T-helper 2 cell treated with Interferon-gamma antibody and Interleukin-4, amounts not matched to agents 100 ng/mL and 5 ng/mL, for 36 hours (primary cell): ENCODE results near the gene CACNA2D2. TPM values are rescaled to one million over a fixed set of nuclear protein-coding genes. Genes with fewer than 3 reads are reported as not detected.

ENCODE experiments used
- intact Hi-C: fragments of 100-400 bp; cut with micrococcal nuclease; formaldehyde crosslinking; loops from one replicate; pipeline ENCODE4 v1.15.1; 2023
- total RNA-seq: library from RNA; stranded (reverse); gene quantifications from 2 replicates; pipeline ENCODE4 v1.2.3, GENCODE V29; 2022

CACNA2D2 gene
- total RNA-seq, 1 donor from 2014 or later, result 0.41 TPM

DNA sequence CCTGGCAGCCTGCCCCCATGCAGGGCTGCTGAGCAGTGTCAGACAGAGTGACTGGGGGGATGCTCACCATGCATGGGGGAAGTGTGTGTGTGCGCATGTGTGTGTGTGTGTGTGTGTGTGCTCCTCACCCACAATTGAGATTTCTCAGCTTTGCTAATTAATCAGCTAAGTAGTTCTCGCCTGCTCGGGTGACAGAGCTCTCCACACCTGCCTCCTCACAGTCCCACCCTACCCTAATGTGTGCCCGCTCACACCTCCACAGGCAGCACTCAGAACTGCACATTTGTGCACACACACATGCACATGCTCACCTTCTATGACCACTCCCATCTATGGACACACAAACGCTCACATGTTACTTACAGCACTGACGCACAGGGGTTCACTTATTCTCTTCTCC is 37.3 kb downstream of the CACNA2D2 start:
- intact Hi-C loops, result no loop called here

DNA sequence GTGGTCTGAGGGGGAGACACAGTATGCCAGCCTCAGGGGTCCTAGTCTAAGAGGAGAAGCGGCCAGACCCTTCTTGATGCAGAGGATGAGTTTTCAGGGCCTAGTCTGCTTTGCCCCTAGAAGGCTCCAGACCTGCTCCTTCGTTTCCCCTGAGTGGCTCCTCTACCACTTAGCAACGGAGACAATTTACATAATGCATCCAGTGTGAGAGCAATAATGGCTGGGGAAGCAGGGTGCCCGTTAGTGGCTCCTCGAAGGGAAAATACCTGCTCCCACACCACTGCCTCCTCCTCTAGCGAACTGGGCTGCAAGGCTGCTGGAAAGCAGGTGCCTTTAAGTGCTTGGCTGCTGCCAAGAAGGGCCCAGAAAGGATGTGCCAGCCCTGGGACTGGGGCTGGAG is 38.9 kb downstream of the CACNA2D2 start:
- intact Hi-C loops, result no loop called here

DNA sequence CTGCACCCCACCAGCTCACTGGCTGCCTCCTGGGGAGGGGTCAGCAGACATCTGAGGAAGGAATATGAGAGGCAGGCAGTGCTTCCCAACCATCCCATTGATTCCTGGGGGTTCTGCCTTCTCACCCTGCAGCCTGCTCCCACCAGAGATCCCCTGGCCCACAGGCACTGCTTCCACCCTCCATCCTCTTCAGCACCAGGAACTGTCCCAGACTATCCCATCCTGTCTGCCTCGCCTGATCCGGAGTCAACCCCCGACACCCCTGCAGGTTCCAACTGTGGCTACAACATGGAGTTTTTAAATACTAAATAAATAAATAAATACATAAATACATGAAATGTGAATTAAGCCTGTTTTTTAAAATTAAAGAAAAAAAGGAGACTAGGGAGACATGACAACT is 43.6 kb downstream of the CACNA2D2 start:
- intact Hi-C loops, result no loop called here

DNA sequence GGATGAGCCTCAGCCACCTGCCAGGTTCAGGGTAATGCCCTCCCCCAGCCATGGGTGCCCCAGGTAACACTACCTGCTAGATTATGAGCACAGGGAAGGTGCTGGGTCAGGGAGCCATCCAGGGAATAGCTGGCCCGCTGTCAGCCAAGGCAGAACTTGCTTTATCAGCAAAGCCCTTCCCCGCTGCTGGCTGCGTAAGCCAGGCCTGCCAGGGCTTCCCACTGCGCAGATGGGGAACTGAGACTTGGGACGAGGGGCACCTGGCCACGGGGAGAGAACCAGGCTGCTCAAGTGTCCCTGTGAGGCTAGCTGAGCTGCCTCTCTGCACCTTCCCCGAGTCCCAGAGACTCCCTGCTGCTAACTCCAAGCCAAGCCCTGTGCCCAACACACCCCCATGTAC is 45.4 kb downstream of the CACNA2D2 start:
- intact Hi-C loops, result no loop called here

DNA sequence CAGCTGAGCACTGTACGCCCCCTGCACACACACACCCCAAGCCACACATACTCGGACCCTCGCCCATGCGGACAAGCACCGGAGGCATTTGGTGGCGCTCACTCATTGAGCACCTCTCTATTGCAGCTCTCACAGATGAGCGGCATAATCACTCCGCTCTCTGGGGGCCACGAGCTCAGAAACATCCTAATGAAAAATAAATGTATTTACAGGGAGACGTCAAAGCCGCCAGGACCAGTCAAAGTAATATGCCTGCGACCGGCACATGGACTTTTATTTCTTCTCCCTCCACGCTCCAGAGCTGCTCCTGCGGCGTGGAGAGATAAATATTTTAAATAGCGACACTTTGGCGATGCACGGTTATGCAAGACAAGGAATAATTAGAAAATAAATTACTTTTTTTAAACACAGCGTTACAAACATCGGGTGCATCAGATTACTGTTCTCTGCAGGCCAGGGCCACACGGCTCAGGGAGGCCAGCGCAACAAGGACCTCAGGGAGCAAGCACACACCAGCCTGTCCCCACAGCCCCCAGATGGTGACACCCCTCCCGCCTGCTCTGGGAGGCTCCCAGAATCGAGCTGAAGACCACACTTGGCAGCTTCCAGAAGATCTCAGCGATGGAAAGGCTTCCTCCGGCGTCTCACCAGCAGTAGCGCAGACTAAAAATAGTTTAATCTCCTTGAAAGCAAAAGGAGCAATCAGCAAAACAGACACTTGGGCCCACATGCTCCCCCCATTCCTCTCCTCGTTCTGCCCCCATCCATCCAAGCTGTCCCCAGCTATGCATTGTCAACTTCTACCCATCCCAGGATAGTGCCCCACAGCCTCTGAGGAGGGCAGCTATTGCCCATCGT is 48.0 kb downstream of the CACNA2D2 start:
- intact Hi-C loops, result no loop called here

DNA sequence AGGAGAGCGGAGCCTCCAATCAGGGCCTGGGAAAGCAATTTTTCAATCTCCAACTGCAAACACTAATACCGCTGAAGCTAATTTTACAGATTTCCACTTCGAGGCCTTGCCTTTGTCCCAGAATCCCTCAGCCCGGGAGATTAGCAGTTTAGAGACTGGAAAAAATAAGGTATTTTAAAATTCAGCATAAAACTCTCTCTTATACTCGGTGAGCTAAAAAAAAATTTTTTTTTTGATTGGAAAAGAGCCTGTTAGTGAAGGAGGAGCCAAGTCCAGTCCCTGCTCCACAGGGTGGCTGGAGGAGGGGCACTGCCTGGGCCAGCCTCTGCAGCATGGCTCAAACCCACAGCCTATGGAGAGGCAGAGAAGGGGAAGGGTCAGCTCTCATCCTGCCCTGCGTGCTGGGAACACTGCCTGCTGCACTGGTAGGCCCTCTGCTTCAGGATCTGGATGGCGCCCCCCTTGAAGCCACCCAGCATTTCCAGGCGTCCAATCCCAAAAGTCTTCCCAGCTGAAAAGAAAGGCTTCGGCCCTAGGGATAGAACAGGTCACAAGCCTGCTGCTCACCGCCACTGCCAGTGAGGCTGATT is 48.9 kb downstream of the CACNA2D2 start:
- intact Hi-C loops, result loop anchor here (5.0 kb wide), 1 partner anchor 158 kb away; the partner anchor contains the start of gene CISH

DNA sequence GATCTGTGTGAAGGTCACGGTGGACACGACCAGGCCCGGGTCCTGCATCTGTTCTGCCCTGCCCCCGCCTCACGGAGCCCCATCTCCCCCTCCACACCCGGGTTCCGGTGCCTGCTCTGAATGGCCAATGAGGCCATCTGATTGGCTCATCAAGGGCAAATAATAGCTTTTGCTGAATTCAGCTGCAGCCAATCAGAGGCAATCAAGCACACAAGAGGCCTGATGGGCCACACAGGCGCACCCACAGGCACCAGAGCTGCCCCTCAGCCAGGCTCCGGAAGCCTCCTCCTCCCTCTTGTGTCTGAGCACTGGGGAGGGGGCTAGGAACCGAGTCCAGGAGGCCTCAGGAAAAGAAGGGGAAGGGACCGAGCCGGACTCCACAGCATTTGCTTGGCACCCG is 49.5 kb downstream of the CACNA2D2 start:
- intact Hi-C loops, result loop anchor here (5.0 kb wide), 1 partner anchor 158 kb away; the partner anchor contains the start of gene CISH

DNA sequence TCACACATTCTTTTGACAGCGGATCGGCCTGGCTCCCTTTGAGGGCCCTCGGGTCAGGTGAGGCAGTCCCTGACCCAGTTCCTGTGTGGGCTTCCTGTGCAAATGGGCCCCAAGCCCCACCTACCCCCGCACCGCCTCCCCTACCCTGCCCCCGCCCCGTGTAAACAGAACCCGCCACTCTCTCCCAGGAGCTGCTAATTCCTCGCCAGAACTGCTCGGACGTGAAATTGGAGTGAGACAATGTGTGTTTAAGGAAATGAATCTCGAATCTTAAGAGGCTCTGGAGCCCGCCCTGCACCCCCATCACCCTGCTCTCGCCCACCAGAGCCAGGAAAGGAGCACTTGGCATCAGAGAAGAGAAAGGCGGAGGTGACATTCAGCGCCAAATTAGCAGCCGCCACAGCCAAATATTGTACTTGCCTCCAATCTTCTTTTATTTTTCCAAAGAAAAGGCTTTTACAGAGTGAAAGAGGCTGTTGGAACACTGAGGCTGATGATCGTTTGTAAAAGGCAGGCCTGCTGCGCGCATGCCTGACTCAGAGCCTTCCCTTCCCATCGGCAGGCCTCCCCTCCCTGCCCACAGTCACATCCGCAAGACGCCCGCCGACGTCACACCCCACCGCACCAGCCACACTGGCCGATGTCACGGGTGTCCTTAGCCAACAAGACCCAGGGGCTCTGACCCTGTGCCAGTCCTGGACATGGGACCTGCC is 53.1 kb downstream of the CACNA2D2 start:
- intact Hi-C loops, result loop anchor here (5.0 kb wide), 1 partner anchor 162 kb away; the partner anchor contains the start of gene CISH

DNA sequence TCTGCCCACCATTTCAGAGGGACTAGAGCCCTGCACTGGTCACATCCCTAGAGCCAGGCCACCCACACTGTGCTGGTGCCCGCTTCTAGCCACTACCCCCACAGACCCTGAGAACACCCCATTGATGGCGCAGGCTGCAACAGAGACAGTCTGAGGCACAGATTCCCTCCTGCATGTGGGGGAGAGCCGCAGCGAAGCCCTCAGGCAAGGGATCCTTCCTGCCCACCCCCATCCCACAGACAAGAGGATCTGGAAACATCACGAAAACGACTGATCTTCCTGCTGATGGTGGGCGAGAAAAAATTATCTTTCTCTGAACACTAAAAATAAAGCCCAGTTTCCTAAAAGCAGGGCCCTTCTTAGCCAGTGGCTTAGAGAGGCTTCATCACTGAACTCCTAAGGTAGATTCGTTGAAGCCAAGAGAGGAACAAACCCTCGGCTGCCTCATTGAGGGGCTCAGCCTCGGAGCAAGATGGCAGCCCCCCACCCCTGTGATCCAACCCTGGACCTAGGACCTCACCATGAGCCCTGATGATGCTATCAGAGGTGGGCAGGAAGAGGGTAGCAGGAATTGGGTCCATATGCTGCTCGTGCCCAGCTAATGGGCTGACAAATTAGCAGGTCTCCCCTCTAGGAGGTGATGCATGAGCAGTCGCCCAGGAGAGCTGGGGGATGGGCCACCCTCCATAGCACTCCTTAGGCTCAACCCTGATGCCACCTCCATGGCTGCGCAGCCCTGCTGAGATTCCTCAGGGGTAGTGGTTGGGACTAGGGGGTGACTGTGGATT is 54.5 kb downstream of the CACNA2D2 start:
- intact Hi-C loops, result no loop called here

DNA sequence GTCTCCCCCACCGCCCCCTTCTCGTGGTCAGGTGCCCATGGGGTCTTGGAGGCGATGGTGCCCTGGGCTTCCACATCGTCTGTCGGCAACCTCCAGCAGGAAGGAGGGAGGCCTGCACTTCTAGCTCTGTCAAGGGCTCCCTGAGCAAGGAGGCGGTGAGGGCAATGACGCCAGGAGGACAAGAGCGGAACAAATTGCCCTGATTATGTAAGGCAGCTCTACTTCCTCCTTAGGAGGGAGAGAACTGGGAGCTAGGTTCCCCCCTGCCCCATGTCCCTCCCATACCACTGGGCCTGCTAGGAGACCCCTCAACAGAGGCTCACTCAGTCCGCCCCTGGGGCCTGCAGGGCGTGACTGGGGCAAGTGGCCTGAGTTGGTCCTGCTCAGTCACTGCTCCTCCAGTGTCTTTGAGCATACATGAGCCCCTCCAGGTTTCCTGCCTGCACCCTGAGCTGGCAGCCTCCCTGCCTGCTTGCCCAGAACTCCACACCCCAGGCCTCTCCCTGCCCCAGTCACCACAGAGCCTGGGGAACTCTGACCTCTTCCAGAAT is 56.1 kb downstream of the CACNA2D2 start:
- intact Hi-C loops, result no loop called here

DNA sequence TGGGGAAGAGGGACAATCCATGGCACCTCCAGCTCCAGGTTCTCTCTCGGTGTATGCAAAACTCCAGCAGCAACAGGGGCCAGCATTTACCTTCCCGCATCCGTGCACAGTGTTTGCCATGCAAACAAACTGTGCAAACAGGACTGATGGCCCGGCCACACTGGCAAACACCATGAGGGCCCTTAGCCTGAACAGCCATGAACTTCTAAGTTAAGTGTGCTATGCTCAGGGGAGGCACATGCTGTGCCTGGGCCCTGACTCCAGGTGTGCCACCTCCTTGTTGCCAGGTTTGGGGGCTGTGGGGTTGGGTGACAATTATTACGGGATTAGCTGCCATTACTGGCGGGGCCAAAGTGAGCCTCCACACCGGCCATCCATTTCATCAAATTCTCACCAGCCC is 57.5 kb downstream of the CACNA2D2 start:
- intact Hi-C loops, result no loop called here

DNA sequence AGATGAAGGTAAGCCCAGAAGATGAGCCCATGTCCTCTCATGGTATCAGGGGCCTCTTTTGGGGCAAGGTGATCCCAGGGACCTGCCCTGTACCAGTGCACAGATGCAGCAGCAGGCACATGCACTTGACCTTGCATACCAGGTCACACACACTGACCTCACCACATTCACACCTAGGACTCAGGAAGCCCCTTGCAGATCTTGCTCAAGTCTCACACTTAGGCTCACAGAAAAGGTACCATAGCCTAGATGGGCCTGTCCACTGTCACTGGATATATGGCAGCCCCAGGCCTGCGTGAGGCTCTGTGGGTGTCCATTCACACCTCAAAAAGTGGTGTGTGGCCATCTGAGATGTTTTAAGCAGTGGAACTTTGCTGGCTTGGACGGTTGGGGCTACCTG is 58.7 kb downstream of the CACNA2D2 start:
- intact Hi-C loops, result no loop called here

DNA sequence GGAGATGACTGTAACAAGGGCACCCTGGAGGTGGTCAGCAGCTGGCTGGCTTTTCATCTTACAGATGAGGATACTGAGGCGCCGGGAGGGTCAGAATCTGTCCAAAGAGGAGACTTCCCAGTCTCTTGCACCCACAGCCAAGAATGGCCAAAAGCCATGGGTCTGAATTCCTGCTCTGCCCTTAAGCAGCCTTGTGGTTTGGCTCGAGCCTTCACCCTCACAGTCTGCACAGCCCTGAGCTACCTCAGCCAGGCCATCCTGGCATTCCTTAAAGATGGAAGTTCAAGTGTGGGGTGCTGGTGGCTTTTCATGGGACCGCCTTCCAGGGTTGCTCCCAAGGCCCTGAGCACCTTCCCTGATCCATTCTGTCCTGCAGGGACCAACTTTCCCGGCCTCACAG is 59.2 kb downstream of the CACNA2D2 start:
- intact Hi-C loops, result no loop called here

DNA sequence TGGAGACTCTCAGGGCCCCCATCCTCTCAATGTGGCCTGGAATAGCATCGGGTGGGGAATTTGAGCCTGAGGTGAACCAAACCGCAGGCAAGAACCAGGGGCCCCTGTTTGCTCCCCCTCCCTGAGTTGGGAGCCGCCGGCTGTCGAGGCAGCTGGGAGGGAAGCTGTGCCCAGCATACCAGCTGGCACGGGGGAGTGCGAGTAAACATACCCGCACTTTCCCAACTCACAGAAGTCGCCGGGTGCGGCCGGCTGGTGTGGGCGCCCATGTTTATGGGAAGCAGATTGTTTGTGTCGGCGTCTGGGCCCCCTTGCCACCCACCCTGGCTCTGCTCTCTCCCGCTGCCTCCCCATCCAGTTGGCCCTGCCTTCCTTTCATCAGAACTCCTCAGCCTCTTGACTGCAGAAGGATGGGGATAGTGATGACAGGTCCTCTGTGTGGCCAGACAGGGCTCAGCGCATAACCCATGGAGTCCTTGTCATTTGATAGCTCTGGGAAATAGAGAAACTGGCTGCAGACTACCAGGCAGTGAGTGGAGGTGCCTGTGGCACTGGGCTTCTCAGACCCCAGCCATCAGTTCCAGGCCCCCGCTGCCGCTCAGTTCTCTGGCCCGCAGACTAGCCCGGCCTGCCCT is 60.4 kb downstream of the CACNA2D2 start:
- intact Hi-C loops, result no loop called here

DNA sequence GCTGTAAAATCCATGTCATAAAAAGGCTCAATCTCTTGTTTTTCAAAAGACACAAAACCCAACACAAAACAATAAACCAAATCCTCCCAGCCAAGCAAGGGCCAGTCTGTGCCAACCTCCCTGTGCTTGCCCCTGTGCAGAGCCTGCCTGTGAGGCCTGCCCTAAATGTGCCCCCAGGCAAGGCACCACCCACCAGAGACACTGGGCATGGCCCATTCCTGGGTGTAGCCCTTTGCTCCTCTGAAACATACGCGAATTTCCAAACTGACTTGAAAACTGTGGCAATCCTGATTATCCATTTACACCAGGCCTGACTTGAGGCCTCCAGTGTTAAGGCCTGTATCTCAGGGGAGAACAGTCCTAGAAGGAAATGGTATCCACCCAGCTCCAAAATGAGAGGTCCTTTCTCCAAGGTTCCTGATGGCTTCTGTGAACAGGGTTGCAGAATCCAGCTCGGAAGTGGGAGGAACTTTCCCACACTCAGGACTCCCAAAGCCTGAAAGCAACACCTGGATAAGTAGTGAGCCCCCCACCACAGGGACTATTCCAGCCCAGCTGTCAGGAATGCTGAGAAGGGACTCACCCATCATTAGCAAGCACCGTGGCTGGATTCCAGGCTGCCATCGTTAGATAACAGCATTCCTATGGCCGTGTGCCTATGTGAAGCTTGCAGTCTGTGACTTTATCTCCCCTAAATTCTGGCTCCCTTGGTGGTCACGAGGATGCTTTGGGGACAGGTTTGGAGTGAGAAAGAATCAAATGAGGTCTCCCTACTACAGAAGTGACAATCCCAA is 61.8 kb downstream of the CACNA2D2 start:
- intact Hi-C loops, result no loop called here

DNA sequence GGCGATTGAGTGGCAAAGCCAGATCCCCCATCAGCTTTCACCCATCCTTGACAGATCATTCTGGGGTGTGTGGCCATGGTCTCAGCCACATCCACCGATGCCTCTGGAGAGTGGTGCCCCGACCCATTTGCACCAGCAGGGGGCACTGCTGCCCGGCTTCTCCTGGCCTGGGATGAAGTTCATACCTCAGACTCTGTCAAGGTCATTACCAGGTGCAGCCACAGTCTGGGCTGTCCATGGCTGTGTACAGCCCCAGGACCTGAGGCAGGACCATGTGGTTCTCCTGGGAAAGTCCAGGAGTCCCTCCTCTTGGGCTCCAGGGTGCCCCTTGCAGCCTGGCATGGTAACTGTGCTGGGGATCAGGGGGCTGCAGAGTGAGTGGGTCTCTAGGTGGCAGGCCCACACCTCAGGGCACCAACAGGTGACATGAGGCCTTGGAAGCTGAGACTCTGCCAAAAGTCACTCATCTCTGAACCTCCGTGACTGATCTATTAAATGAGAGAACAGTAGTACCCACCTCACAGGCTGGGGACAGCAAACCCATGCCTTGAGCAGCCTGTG is 67.2 kb downstream of the CACNA2D2 start:
- intact Hi-C loops, result loop anchor here (1.0 to 5.0 kb wide), 2 partner anchors 106 to 176 kb away; partner anchors contain the start of gene CISH

DNA sequence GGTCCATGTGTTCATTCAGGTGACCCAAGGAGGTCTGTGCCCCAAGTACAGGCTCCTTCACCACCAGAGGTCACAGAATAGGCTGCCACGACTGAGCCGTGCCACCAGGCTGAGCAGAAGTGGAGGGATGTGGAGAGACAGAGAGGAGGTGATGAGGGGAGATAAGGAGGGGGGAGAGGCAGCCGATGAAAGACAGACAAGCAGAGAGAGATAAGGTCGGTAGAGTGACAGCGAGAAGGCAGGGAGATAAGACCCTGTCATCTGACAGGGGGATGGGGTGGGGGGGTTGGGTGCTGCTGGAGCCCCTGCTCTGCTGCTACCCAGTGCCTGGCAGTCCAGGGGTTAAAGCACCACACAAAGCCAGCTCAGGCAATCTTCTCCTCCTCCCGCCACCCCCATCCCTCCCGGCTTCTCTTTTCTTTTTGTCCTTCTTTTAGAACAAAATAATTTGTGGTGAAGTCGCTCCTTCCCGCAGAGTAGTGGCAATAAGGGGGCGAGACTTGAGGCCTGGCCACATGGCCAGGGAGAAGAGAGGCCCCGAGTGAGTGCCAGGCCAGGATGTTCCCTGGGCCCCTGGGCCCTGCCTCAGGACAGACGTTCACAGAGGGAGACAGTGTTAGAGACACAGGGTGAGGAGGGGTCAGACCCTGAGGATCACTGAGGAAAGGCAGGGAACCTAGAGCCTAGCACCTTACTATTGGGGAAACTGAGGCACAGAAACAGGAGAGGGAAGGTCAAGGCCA is 67.9 kb downstream of the CACNA2D2 start:
- intact Hi-C loops, result loop anchor here (1.0 to 5.0 kb wide), 2 partner anchors 107 to 177 kb away; partner anchors contain the start of gene CISH

DNA sequence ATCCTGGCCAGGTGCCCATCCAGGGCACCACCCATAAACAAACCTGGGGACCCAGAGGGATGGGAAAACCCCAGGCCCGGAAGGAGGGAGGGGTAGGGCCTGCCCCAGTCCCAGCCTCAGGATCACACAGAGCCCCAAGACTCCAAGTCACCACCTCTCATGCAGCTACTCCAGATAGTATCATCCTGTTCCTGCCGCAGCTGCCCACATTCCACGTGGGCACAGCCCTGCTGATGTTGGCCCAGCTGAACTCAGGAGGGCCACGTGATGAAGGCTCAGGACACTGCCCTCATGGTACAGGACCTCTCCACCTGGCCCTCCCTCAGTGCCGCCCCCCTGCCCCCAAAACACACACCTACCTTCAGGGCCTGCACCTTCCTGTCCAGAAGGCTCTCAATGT is 69.5 kb downstream of the CACNA2D2 start:
- intact Hi-C loops, result no loop called here
